NB4 (cell line): ENCODE results near the gene TEX2.

Source experiments
- DNase-seq: peaks from one replicate; pipeline ENCODE4 v3.0.0; 2010; ENCODE audit warnings: low read depth
- H3K4me3 ChIP-seq: one replicate; pipeline ENCODE4 v1.5.1; 2011; ENCODE audit warnings: mild to moderate bottlenecking, low read depth, low read length, moderate library complexity
- CTCF ChIP-seq: IDR thresholded peaks from one replicate; pipeline ENCODE4 v1.5.1; 2012; ENCODE audit warnings: low read depth, low read length
- MAX ChIP-seq: IDR thresholded peaks from 2 replicates; pipeline ENCODE4 v1.6.1; 2011; ENCODE audit warnings: low read depth, low read length
- MYC ChIP-seq: IDR thresholded peaks from 2 replicates; pipeline ENCODE4 v1.6.1; 2011; ENCODE audit warnings: low read depth, low read length
- POLR2A ChIP-seq: IDR thresholded peaks from 2 replicates; pipeline ENCODE4 v1.6.1; 2011; ENCODE audit warnings: mild to moderate bottlenecking; ENCODE audit not compliant: insufficient read length; ENCODE audit errors: extremely low read depth

TEX2 gene

GRCh38 chr17:64157669-64158180 lies 105.3 kb downstream of the TEX2 start:
- H3K4me3 ChIP-seq: no peak overlapping the region
- DNase-seq: no peak
- TF ChIP-seq MYC (no peak), POLR2A (no peak), CTCF (no peak), MAX (no peak)

- H3K4me3 ChIP-seq: no peak overlapping the region
- DNase-seq: no peak
- no peak for TF ChIP-seq MYC
- no peak for TF ChIP-seq POLR2A
- TF ChIP-seq CTCF: no peak
- TF ChIP-seq MAX: no peak
Measured at GRCh38 chr17:64156670-64157069, 106.4 kb downstream of the TEX2 start.

- TF ChIP-seq POLR2A (no peak), MAX (no peak), MYC (no peak), CTCF (no peak)
- H3K4me3 ChIP-seq: no peak overlapping the region
- no peak for DNase-seq
Measured at GRCh38 chr17:64155751-64156544, 107.1 kb downstream of the TEX2 start.

- DNase-seq: no peak
- no peak for TF ChIP-seq CTCF
- no peak for TF ChIP-seq MYC
- TF ChIP-seq MAX: no peak
- TF ChIP-seq POLR2A: no peak
- no peak overlapping the region for H3K4me3 ChIP-seq
Measured at GRCh38 chr17:64155129-64155528, 107.9 kb downstream of the TEX2 start.

- peak; percentile 35 for DNase-seq
- no peak for TF ChIP-seq CTCF
- TF ChIP-seq MAX: no peak
- TF ChIP-seq POLR2A: no peak
- no peak overlapping the region for H3K4me3 ChIP-seq
Measured at GRCh38 chr17:64154717-64155116, 108.3 kb downstream of the TEX2 start.
